Measurements from ENCODE around the gene B3GAT1. TPM values are rescaled to one million over a fixed set of nuclear protein-coding genes. Genes with fewer than 3 reads are reported as not detected.

Gene B3GAT1
- polyA plus RNA-seq, 1 of the 3 experiments (the other 2 are of a cell fraction) = 0.15 TPM

DNA sequence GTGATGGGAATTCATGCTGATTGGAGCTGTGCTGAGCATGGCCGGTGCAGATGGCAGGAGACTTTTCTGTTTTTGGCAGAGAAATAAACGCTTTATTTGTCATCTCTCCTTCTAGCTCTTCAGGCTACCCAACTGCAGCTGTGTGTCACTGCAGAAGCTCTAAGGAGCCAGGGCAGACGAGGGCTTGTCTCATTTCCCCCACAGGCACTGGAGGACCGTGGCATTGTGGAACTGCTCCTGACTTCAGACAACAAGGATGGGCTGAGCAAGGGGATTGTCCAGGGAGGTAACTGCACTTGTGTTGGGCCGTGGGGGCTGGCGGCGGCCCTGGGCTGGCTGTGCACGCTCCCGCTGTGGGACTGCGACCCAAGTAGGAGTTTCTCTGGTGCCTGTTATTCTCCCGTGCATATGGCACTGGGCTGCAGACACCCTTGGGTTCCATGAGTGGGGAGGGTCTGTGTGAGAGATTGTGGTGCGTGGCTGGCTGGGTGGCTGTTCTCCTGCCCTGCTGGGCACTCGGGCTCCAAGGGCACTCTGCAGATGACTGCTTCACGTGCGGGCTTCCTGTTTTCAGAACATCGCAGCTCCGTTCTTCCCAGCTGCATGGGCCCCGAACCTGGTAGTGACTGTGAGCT is 53.1 kb downstream of the B3GAT1 start (continued):
- TF ChIP-seq, protein P1, sequence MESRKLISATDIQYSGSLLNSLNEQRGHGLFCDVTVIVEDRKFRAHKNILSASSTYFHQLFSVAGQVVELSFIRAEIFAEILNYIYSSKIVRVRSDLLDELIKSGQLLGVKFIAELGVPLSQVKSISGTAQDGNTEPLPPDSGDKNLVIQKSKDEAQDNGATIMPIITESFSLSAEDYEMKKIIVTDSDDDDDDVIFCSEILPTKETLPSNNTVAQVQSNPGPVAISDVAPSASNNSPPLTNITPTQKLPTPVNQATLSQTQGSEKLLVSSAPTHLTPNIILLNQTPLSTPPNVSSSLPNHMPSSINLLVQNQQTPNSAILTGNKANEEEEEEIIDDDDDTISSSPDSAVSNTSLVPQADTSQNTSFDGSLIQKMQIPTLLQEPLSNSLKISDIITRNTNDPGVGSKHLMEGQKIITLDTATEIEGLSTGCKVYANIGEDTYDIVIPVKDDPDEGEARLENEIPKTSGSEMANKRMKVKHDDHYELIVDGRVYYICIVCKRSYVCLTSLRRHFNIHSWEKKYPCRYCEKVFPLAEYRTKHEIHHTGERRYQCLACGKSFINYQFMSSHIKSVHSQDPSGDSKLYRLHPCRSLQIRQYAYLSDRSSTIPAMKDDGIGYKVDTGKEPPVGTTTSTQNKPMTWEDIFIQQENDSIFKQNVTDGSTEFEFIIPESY (IDR thresholded peaks at IDR 0.05; ENCODE audit: borderline replicate concordance, low read depth) = no peak
- TF ChIP-seq JUND (IDR thresholded peaks at IDR 0.05) = no peak
- no peak for TF ChIP-seq EP300 (IDR thresholded peaks at IDR 0.05; ENCODE audit: borderline replicate concordance in 1 of 2, low read depth in 1 of 2, low read length in 1 of 2)
- TF ChIP-seq, protein P2, sequence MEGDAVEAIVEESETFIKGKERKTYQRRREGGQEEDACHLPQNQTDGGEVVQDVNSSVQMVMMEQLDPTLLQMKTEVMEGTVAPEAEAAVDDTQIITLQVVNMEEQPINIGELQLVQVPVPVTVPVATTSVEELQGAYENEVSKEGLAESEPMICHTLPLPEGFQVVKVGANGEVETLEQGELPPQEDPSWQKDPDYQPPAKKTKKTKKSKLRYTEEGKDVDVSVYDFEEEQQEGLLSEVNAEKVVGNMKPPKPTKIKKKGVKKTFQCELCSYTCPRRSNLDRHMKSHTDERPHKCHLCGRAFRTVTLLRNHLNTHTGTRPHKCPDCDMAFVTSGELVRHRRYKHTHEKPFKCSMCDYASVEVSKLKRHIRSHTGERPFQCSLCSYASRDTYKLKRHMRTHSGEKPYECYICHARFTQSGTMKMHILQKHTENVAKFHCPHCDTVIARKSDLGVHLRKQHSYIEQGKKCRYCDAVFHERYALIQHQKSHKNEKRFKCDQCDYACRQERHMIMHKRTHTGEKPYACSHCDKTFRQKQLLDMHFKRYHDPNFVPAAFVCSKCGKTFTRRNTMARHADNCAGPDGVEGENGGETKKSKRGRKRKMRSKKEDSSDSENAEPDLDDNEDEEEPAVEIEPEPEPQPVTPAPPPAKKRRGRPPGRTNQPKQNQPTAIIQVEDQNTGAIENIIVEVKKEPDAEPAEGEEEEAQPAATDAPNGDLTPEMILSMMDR (IDR thresholded peaks at IDR 0.05) = no peak
- no peak for TF ChIP-seq TCF12 (IDR thresholded peaks at IDR 0.05)
- TF ChIP-seq SMC3 (IDR thresholded peaks at IDR 0.05; ENCODE audit: low read depth, low read length) = no peak

DNA sequence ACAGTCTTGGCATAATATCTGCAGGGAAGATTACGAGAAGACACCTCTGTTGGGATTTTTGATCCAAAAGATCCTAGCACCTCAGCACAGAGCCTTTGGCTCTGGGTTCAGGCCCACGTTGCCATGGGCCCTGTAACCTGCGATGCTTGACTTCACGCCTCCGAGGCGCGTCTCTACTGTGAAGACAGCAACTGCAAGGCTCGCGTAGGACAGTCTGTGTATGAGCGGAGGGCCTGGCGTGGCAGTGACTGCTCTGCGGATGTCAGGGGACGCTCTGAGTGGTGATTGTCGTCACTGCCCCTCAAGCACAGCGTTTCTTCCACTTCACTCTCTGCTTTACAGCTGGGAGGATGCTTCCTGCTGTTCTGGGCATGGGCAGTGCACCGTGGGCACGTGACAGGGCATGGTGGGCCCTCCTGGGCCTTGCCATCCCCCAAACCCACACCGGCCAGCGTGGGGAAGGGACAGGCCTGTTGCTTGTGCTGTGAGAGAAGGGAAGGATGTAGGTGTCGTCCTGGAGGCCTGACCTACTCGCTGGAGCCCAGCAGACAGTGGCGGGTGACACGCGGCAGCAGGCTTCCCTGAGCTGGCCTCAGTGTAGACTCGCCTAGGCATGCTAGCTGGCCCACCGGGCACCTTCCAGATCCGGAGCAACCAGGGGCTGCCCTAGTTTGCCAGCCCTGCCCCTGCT is 53.7 kb downstream of the B3GAT1 start:
- POLR2A ChIA-PET = no interaction called here
- Histone ChIP-seq H3K27ac (ENCODE audit: low read depth in 2 of 2, low read length in 1 of 2) (no peak overlapping the region), H3K9me2 (no peaks in the 10 kb centered on the region), H3K36me3 (replicated peaks in 1 of 2; ENCODE audit: control insufficient read depth in 1 of 2, insufficient read depth in 2 of 2, low read length in 1 of 2) (no peaks in the 10 kb centered on the region), H3K27me3 (ENCODE audit: insufficient read depth) (no peaks in the 10 kb centered on the region), H2AFZ (ENCODE audit: low read depth) (no peak overlapping the region), H3K4me2 (no peak overlapping the region), H3K4me1 (ENCODE audit: control insufficient read depth in 1 of 2, insufficient read depth in 2 of 2, low read depth in 1 of 2, low read length in 1 of 2) (no peaks in the 10 kb centered on the region; a peak in 1 of 4 replicates), H3K9ac (no peak overlapping the region), H3K4me3 (ENCODE audit: low read depth in 2 of 2, low read length in 1 of 2) (no peak overlapping the region), H4K20me1 (ENCODE audit: insufficient read depth) (no peaks in the 10 kb centered on the region), H3K9me3 (no peaks in the 10 kb centered on the region), H3F3A (replicated peaks; ENCODE audit: insufficient read depth) (no peaks in the 10 kb centered on the region), H3K79me2 (ENCODE audit: insufficient read depth) (no peaks in the 10 kb centered on the region)
- no peak for DNase-seq
- CTCF ChIA-PET = interaction anchor here (1.2 to 1.6 kb wide), 4 partner anchors 220 to 582 kb away, joined by 3 to 13 read pairs (median 4); no protein-coding TSS in a partner anchor
- 68% methylated on average over 9 of the region's 27 CpGs for WGBS (ENCODE audit: low lambda C conversion rate)
- no peak for TF ChIP-seq NFIC (IDR thresholded peaks at IDR 0.05; ENCODE audit: borderline replicate concordance)
- TF ChIP-seq TAF1 (IDR thresholded peaks at IDR 0.05; ENCODE audit: borderline replicate concordance, low read depth, low read length) = no peak
- TF ChIP-seq JUND (IDR thresholded peaks at IDR 0.05) = no peak
- TF ChIP-seq MEF2A (IDR thresholded peaks at IDR 0.05; ENCODE audit: borderline replicate concordance, low read depth) = no peak
- no peak for TF ChIP-seq FOSL2 (IDR thresholded peaks at IDR 0.05; ENCODE audit: borderline replicate concordance, low read depth)

DNA sequence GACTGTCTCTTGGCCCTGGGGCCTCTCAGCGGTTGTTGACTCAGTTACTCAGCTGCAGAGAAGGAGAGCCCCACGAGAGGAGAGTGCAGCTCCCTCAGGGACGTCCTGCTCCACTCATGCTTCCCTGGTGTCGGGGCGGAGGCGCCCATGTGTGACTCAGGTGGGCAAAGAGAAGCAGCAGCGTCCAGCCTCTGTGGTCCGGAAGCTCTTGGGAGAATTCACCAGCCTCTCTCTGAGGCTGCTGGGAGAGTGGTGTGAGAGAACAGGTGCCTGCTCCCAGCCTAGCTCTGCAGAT is 54.5 kb downstream of the B3GAT1 start:
- CTCF ChIA-PET = interaction anchor here (0.6 to 0.8 kb wide), 2 partner anchors 511 to 1416 kb away, joined by 3 read pairs; no protein-coding TSS in a partner anchor
- 29% methylated on average over 3 of the region's 8 CpGs for WGBS (ENCODE audit: low lambda C conversion rate)
- TF ChIP-seq RXRA (IDR thresholded peaks at IDR 0.05; ENCODE audit: borderline replicate concordance, low read depth) = no peak
- TF ChIP-seq GABPA (IDR thresholded peaks at IDR 0.05; ENCODE audit: low read depth) = no peak
- TF ChIP-seq TCF12 (IDR thresholded peaks at IDR 0.05) = no peak
- no peak for TF ChIP-seq EZH2phosphoT487 (IDR thresholded peaks at IDR 0.05; ENCODE audit: borderline replicate concordance, low read depth)
- TF ChIP-seq, protein P2 (IDR thresholded peaks at IDR 0.05) = no peak
- no peak for TF ChIP-seq RFX5 (IDR thresholded peaks at IDR 0.05; ENCODE audit: low read length)
- TF ChIP-seq CHD2 (IDR thresholded peaks at IDR 0.05; ENCODE audit: low read length, partially characterized antibody) = no peak
- TF ChIP-seq NFIC (IDR thresholded peaks at IDR 0.05; ENCODE audit: borderline replicate concordance) = no peak
- TF ChIP-seq, protein P3, sequence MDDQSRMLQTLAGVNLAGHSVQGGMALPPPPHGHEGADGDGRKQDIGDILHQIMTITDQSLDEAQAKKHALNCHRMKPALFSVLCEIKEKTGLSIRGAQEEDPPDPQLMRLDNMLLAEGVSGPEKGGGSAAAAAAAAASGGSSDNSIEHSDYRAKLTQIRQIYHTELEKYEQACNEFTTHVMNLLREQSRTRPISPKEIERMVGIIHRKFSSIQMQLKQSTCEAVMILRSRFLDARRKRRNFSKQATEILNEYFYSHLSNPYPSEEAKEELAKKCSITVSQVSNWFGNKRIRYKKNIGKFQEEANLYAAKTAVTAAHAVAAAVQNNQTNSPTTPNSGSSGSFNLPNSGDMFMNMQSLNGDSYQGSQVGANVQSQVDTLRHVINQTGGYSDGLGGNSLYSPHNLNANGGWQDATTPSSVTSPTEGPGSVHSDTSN (IDR thresholded peaks at IDR 0.05) = no peak
- TF ChIP-seq SIN3A (IDR thresholded peaks at IDR 0.05; ENCODE audit: borderline replicate concordance, low read depth, low read length) = no peak
- TF ChIP-seq MEF2A (IDR thresholded peaks at IDR 0.05; ENCODE audit: borderline replicate concordance, low read depth) = no peak
- no peak for TF ChIP-seq FOXM1 (IDR thresholded peaks at IDR 0.05; ENCODE audit: low read depth)

More for the DNA sequence above, 54.5 kb downstream of the B3GAT1 start:
- Histone ChIP-seq H3K4me1 (ENCODE audit: control insufficient read depth in 1 of 2, insufficient read depth in 2 of 2, low read depth in 1 of 2, low read length in 1 of 2) (no peaks in the 10 kb centered on the region; a peak in 1 of 4 replicates), H3K9me3 (no peaks in the 10 kb centered on the region), H3K4me3 (ENCODE audit: low read depth in 2 of 2, low read length in 1 of 2) (no peak overlapping the region), H3K4me2 (no peak overlapping the region), H3K79me2 (ENCODE audit: insufficient read depth) (no peaks in the 10 kb centered on the region), H3K27ac (ENCODE audit: low read depth in 2 of 2, low read length in 1 of 2) (no peak overlapping the region), H3K27me3 (ENCODE audit: insufficient read depth) (no peaks in the 10 kb centered on the region), H4K20me1 (ENCODE audit: insufficient read depth) (no peaks in the 10 kb centered on the region), H3K9ac (no peak overlapping the region), H2AFZ (ENCODE audit: low read depth) (no peak overlapping the region), H3K9me2 (no peaks in the 10 kb centered on the region), H3K36me3 (replicated peaks in 1 of 2; ENCODE audit: control insufficient read depth in 1 of 2, insufficient read depth in 2 of 2, low read length in 1 of 2) (no peaks in the 10 kb centered on the region), H3F3A (replicated peaks; ENCODE audit: insufficient read depth) (no peaks in the 10 kb centered on the region)
- no peak for DNase-seq
- POLR2A ChIA-PET = no interaction called here

Data from SK-N-SH (cell line).